SJSA1 (cell line): ENCODE measurements around the gene RIPK3. TPM values are rescaled to one million over a fixed set of nuclear protein-coding genes. Genes with fewer than 3 reads are reported as not detected.
A peak's percentile ranks its signal among the peaks of the same experiment; 100 is the strongest.

Experiments used
- DNase-seq, 2 experiments: peaks; one replicate each; pipeline ENCODE4 v3.0.0-alpha.2; 2015 to 2020; ENCODE audit warnings: low spot score in 2 of 2, low read depth in 1 of 2
- H3K27ac ChIP-seq: fragments of 250-450 bp; sonication (Bioruptor Pico); 2 replicates; pipeline ENCODE4 v1.5.1; 2020; ENCODE audit warnings: mild to moderate bottlenecking, moderate library complexity
- H3K27me3 ChIP-seq: fragments of 250-450 bp; sonication (Bioruptor Pico); replicated peaks from 2 replicates; pipeline ENCODE4 v1.5.1; 2020; ENCODE audit warnings: mild to moderate bottlenecking, moderate library complexity
- H3K36me3 ChIP-seq: fragments of 250-450 bp; sonication (Bioruptor Pico); 2 replicates; pipeline ENCODE4 v1.5.1; 2020; ENCODE audit warnings: mild to moderate bottlenecking
- H3K4me1 ChIP-seq: fragments of 250-450 bp; sonication (Bioruptor Pico); replicated peaks from 2 replicates; pipeline ENCODE4 v1.6.1; 2021; ENCODE audit warnings: mild to moderate bottlenecking
- H3K4me3 ChIP-seq: fragments of 250-450 bp; sonication (Bioruptor Pico); 2 replicates; pipeline ENCODE4 v1.5.1; 2020; ENCODE audit warnings: mild to moderate bottlenecking
- H3K9me3 ChIP-seq: fragments of 250-450 bp; sonication (Bioruptor Pico); replicated peaks from 2 replicates; pipeline ENCODE4 v1.5.1; 2020; ENCODE audit warnings: mild to moderate bottlenecking
- total RNA-seq: library from RNA; depleted of rRNA; stranded (reverse); fragments of >200 nt; shearing (Covaris generic); gene quantifications from 2 replicates; pipeline ENCODE4 v1.2.3, GENCODE V29; 2014

RIPK3 gene
- total RNA-seq, 1 experiment from 2014 or later: not detected

GRCh38 chr14:24307575-24308341 is 32.0 kb downstream of the RIPK3 start, which contains the start of gene CIDEB:
CIDEB (minus strand) TSS chr14:24307977; CDS start chr14:24307858, 119 bp downstream.
- Histone ChIP-seq H3K27ac (no peak within 1 kb of the TSS), H3K4me3 (no peak within 1 kb of the TSS), H3K9me3 (no peaks in the 10 kb centered on the region), H3K27me3 (no peaks in the 10 kb centered on the region), H3K4me1 (no peaks in the 10 kb centered on the region), H3K36me3 (peaks cover 55% of the 10 kb centered on the region)
- peak; percentile 38 to 64 for DNase-seq

- Histone ChIP-seq H3K9me3 (no peaks in the 10 kb centered on the region), H3K36me3 (peaks cover 61% of the 10 kb centered on the region), H3K4me1 (no peaks in the 10 kb centered on the region), H3K27me3 (no peaks in the 10 kb centered on the region), H3K27ac (no peak overlapping the region), H3K4me3 (no peak overlapping the region)
- no peak for DNase-seq
These were observed 32.6 kb downstream of the RIPK3 start for GRCh38 chr14:24307156-24307574.

GRCh38 chr14:24304019-24304387 is 35.8 kb downstream of the RIPK3 start:
- H3K27ac ChIP-seq: no peak overlapping the region
- no peak for DNase-seq
- H3K4me3 ChIP-seq: no peak overlapping the region
- H3K36me3 ChIP-seq: peaks cover 64% of the 10 kb centered on the region
- H3K4me1 ChIP-seq: peaks cover 13% of the 10 kb centered on the region
- H3K27me3 ChIP-seq: no peaks in the 10 kb centered on the region
- no peaks in the 10 kb centered on the region for H3K9me3 ChIP-seq

GRCh38 chr14:24300326-24300980 is 39.3 kb downstream of the RIPK3 start:
- Histone ChIP-seq H3K4me3 (peak overlapping the region; percentile 56), H3K27ac (0 out of 2 replicates have a peak overlapping the region, but pooled peaks have one; percentile 26)

GRCh38 chr14:24299255-24300191 is 40.3 kb downstream of the RIPK3 start, which contains the start of the genes DHRS1 and NOP9:
DHRS1 (minus strand) TSS chr14:24299780; CDS start chr14:24299106, 674 bp downstream.
NOP9 (plus strand) TSS chr14:24299850; CDS start chr14:24299955, 105 bp downstream.
- H3K27ac ChIP-seq: peak within 1 kb of the TSS; percentile 26
- no peaks in the 10 kb centered on the region for H3K27me3 ChIP-seq
- peaks cover 24% of the 10 kb centered on the region for H3K4me1 ChIP-seq
- H3K4me3 ChIP-seq: peak within 1 kb of the TSS; percentile 56
- H3K36me3 ChIP-seq: peaks cover 50% of the 10 kb centered on the region
- H3K9me3 ChIP-seq: no peaks in the 10 kb centered on the region
- peak; percentile 74 to 84 for DNase-seq

More at GRCh38 chr14:24300326-24300980, 39.3 kb downstream of the RIPK3 start:
- DNase-seq: no peak
- H3K27me3 ChIP-seq: no peaks in the 10 kb centered on the region
- H3K4me1 ChIP-seq: peaks cover 24% of the 10 kb centered on the region
- no peaks in the 10 kb centered on the region for H3K9me3 ChIP-seq
- H3K36me3 ChIP-seq: peaks cover 58% of the 10 kb centered on the region

GRCh38 chr14:24298892-24299254 is 40.9 kb downstream of the RIPK3 start:
- Histone ChIP-seq H3K4me3 (peak overlapping the region; percentile 56), H3K27me3 (no peaks in the 10 kb centered on the region), H3K9me3 (no peaks in the 10 kb centered on the region), H3K4me1 (peaks cover 24% of the 10 kb centered on the region), H3K36me3 (peaks cover 43% of the 10 kb centered on the region), H3K27ac (peak overlapping the region; percentile 26)
- peak; percentile 42 to 80 for DNase-seq

- no peak overlapping the region for H3K4me3 ChIP-seq
- H3K27ac ChIP-seq: no peak overlapping the region
- no peaks in the 10 kb centered on the region for H3K9me3 ChIP-seq
- H3K4me1 ChIP-seq: peaks cover 24% of the 10 kb centered on the region
- no peaks in the 10 kb centered on the region for H3K27me3 ChIP-seq
- H3K36me3 ChIP-seq: peaks cover 28% of the 10 kb centered on the region
- DNase-seq: no peak
These were observed 42.4 kb downstream of the RIPK3 start for GRCh38 chr14:24297190-24297964.

GRCh38 chr14:24296341-24297157 is 43.2 kb downstream of the RIPK3 start:
- Histone ChIP-seq H3K27ac (peak overlapping the region; percentile 51; the same call in 1 of the 2 replicates), H3K4me3 (no peak overlapping the region), H3K4me1 (peaks cover 24% of the 10 kb centered on the region), H3K27me3 (no peaks in the 10 kb centered on the region), H3K36me3 (peaks cover 23% of the 10 kb centered on the region), H3K9me3 (no peaks in the 10 kb centered on the region)
- DNase-seq: peak; percentile 49 to 78

GRCh38 chr14:24293525-24293924 is 46.3 kb downstream of the RIPK3 start:
- Histone ChIP-seq H3K9me3 (no peaks in the 10 kb centered on the region), H3K4me3 (no peak overlapping the region), H3K36me3 (peaks cover 17% of the 10 kb centered on the region), H3K27ac (no peak overlapping the region), H3K4me1 (peaks cover 6% of the 10 kb centered on the region), H3K27me3 (no peaks in the 10 kb centered on the region)
- DNase-seq: no peak

- Histone ChIP-seq H3K27me3 (no peaks in the 10 kb centered on the region), H3K9me3 (no peaks in the 10 kb centered on the region), H3K4me1 (peaks cover 6% of the 10 kb centered on the region), H3K4me3 (no peak overlapping the region), H3K36me3 (peaks cover 17% of the 10 kb centered on the region), H3K27ac (no peak overlapping the region)
- DNase-seq: no peak
These were observed 47.5 kb downstream of the RIPK3 start for GRCh38 chr14:24292118-24292807.

- H3K4me3 ChIP-seq: no peak overlapping the region
- DNase-seq: no peak
- no peaks in the 10 kb centered on the region for H3K9me3 ChIP-seq
- no peak overlapping the region for H3K27ac ChIP-seq
- H3K4me1 ChIP-seq: peaks cover 2% of the 10 kb centered on the region
- peaks cover 16% of the 10 kb centered on the region for H3K36me3 ChIP-seq
- H3K27me3 ChIP-seq: no peaks in the 10 kb centered on the region
These were observed 48.2 kb downstream of the RIPK3 start for GRCh38 chr14:24291446-24292117.
